SU-DHL-6 (cell line): ENCODE measurements around the gene RIN3.

Experiments used
- H2AFZ ChIP-seq: fragments of 200-600 bp; sonication (generic); 2 replicates; pipeline ENCODE4 v1.6.1; 2014; ENCODE audit warnings: low read depth, mild to moderate bottlenecking, moderate library complexity, mixed read lengths, antibody characterized with exemption, low read length; ENCODE audit not compliant: severe bottlenecking
- H3F3A ChIP-seq: fragments of 200-600 bp; shearing (Covaris generic); 2 replicates; pipeline ENCODE4 v1.6.0; 2016; ENCODE audit warnings: antibody characterized with exemption, mild to moderate bottlenecking; ENCODE audit not compliant: insufficient read depth
- H3K27ac ChIP-seq: fragments of 200-600 bp; sonication (generic); 2 replicates; pipeline ENCODE4 v1.5.1; 2016; ENCODE audit warnings: low read depth, mild to moderate bottlenecking, low read length, moderate library complexity, mixed read lengths
- H3K27me3 ChIP-seq: fragments of 200-600 bp; sonication (generic), shearing (Covaris generic); 2 replicates; pipeline ENCODE4 v1.6.0; 2014; ENCODE audit warnings: mild to moderate bottlenecking, low read length
- H3K36me3 ChIP-seq: fragments of 200-600 bp; sonication (generic); 2 replicates; pipeline ENCODE4 v1.6.1; 2014; ENCODE audit warnings: mild to moderate bottlenecking, low read length, mixed read lengths
- H3K4me2 ChIP-seq: fragments of 300-600, 200-600 bp; shearing (Covaris generic), sonication (generic); 2 replicates; pipeline ENCODE4 v1.6.0; 2014; ENCODE audit warnings: low read length, low read depth, mild to moderate bottlenecking; ENCODE audit not compliant: poor library complexity, severe bottlenecking
- H3K4me3 ChIP-seq: fragments of 200-600 bp; sonication (generic); 2 replicates; pipeline ENCODE4 v1.5.1; 2014; ENCODE audit warnings: antibody characterized with exemption, low read length, mild to moderate bottlenecking, mixed read lengths; ENCODE audit not compliant: insufficient read depth, poor library complexity, severe bottlenecking
- H3K79me2 ChIP-seq: fragments of 200-600 bp; sonication (generic); 2 replicates; pipeline ENCODE4 v1.6.1; 2014; ENCODE audit warnings: mild to moderate bottlenecking, low read length, moderate library complexity; ENCODE audit not compliant: insufficient read depth
- H3K9ac ChIP-seq: fragments of 200-600 bp; sonication (generic); 2 replicates; pipeline ENCODE4 v1.7.0; 2014; ENCODE audit warnings: mild to moderate bottlenecking, low read length
- H3K9me2 ChIP-seq: fragments of 200-600 bp; sonication (generic); replicated peaks from 2 replicates; pipeline ENCODE4 v1.6.1; 2014; ENCODE audit warnings: low read length; ENCODE audit not compliant: insufficient read depth
- H3K9me3 ChIP-seq: fragments of 200-600 bp; sonication (generic); 2 replicates; pipeline ENCODE4 v1.6.1; 2014; ENCODE audit warnings: low read length, mixed read lengths; ENCODE audit not compliant: insufficient read depth
- H4K20me1 ChIP-seq: fragments of 200-600 bp; sonication (generic); 2 replicates; pipeline ENCODE4 v1.6.1; 2014; ENCODE audit warnings: low read depth, mild to moderate bottlenecking, antibody characterized with exemption, low read length, moderate library complexity, mixed read lengths
- CTCF ChIP-seq: fragments of 200-600 bp; sonication (generic); IDR thresholded peaks from one replicate; pipeline ENCODE4 v1.5.1; 2017; ENCODE audit warnings: antibody characterized with exemption, mild to moderate bottlenecking, low read length, moderate library complexity; ENCODE audit not compliant: insufficient read depth, poor library complexity, severe bottlenecking
- EZH2phosphoT487 ChIP-seq: fragments of 200-600 bp; sonication (generic), shearing (Covaris generic); conservative IDR thresholded peaks from 2 replicates; pipeline ENCODE4 v1.6.1; 2018; ENCODE audit warnings: mild to moderate bottlenecking, antibody characterized with exemption, low read length, moderate library complexity, mixed read lengths

Gene RIN3

GRCh38 chr14:92503756-92504491 is 9.7 kb upstream of the RIN3 start:
- TF ChIP-seq EZH2phosphoT487: no peak
- TF ChIP-seq CTCF: no peak
- no peaks in the 10 kb centered on the region for H3K27me3 ChIP-seq
- H3K9me3 ChIP-seq: no peaks in the 10 kb centered on the region
- H3K36me3 ChIP-seq: no peaks in the 10 kb centered on the region
- no peak overlapping the region for H3K4me3 ChIP-seq
- no peak overlapping the region for H3K9ac ChIP-seq
- no peak overlapping the region for H3K4me2 ChIP-seq
- H3K27ac ChIP-seq: no peak overlapping the region
- no peaks in the 10 kb centered on the region for H3K9me2 ChIP-seq
- H3K79me2 ChIP-seq: no peaks in the 10 kb centered on the region
- H4K20me1 ChIP-seq: no peaks in the 10 kb centered on the region
- no peak overlapping the region for H2AFZ ChIP-seq
- no peaks in the 10 kb centered on the region for H3F3A ChIP-seq

- Histone ChIP-seq H4K20me1 (no peaks in the 10 kb centered on the region), H3K79me2 (no peaks in the 10 kb centered on the region), H2AFZ (no peak overlapping the region), H3F3A (no peaks in the 10 kb centered on the region), H3K27me3 (no peaks in the 10 kb centered on the region), H3K9me3 (no peaks in the 10 kb centered on the region), H3K27ac (no peak overlapping the region), H3K9me2 (no peaks in the 10 kb centered on the region), H3K4me2 (no peak overlapping the region), H3K36me3 (no peaks in the 10 kb centered on the region), H3K4me3 (no peak overlapping the region), H3K9ac (no peak overlapping the region)
- TF ChIP-seq EZH2phosphoT487 (no peak), CTCF (no peak)
Measured at GRCh38 chr14:92505826-92506225, 7.8 kb upstream of the RIN3 start.

- no peaks in the 10 kb centered on the region for H4K20me1 ChIP-seq
- no peaks in the 10 kb centered on the region for H3K79me2 ChIP-seq
- H3K4me2 ChIP-seq: no peak overlapping the region
- H3K9ac ChIP-seq: no peak overlapping the region
- no peak overlapping the region for H2AFZ ChIP-seq
- TF ChIP-seq EZH2phosphoT487 (no peak), CTCF (no peak)
- no peak overlapping the region for H3K4me3 ChIP-seq
- no peaks in the 10 kb centered on the region for H3F3A ChIP-seq
- H3K27me3 ChIP-seq: no peaks in the 10 kb centered on the region
- no peaks in the 10 kb centered on the region for H3K36me3 ChIP-seq
- H3K9me2 ChIP-seq: no peaks in the 10 kb centered on the region
- no peaks in the 10 kb centered on the region for H3K9me3 ChIP-seq
- H3K27ac ChIP-seq: no peak overlapping the region
Measured at GRCh38 chr14:92506231-92506630, 7.3 kb upstream of the RIN3 start.
